HG03064 (cell line): ENCODE data around the gene HSD11B1.

Source experiments
- ATAC-seq: cut with Tn5 transposase; IDR thresholded peaks from one replicate; pipeline ENCODE4 v1.9.1; 2021; ENCODE audit warnings: low read depth; ENCODE audit not compliant: unreplicated experiment

Gene HSD11B1

DNA sequence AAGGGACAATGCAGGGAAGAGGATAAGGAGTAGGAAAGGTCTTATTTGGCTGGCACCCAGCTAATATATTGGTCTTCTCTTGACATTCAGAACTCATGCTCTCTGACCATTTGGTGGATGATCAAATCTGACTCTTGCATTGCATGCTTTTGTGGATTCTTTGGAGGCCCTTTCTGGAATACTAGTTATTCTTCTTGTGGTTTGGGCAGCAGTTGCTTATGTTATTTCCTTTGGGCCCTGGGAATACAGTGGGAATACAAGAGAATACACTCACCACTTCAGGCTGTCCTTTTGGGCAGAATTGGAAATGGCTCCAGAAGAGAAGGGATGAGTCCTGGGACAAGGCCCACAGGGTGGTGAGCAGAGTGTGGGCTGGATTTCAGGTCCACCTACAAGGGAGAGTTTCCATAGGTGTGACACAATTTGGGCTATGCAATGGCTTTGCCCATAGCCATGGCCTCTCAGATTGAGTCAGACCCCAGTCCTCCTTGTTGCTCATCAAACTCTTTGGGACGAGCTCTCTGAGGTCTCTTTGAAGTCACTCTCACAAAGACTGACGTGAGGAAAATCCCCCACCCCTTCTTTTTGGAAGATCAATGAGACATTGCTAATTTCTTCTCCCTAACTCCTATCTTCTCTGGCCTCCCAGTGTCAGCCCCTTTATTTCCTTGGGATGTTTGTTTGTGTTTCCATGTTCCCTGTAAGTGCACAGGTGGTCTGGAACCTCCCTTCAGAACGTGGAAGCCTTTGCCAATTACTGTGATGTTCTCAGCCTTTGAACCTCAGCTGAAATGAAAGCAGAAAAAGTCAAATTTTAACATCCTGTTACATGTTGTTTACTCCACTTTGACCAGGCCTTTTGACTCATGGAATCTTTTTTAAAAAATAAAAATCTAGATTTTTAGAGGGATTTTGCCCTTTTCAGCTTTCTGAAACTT is 19.4 kb downstream of the HSD11B1 start:
- no peak for ATAC-seq

GRCh38 chr1:209727286-209727685 is 22.6 kb downstream of the HSD11B1 start:
- no peak for ATAC-seq

GRCh38 chr1:209727785-209728184 is 23.1 kb downstream of the HSD11B1 start:
- ATAC-seq: no peak

- no peak for ATAC-seq
These were observed 23.8 kb downstream of the HSD11B1 start for GRCh38 chr1:209728466-209728865.

DNA sequence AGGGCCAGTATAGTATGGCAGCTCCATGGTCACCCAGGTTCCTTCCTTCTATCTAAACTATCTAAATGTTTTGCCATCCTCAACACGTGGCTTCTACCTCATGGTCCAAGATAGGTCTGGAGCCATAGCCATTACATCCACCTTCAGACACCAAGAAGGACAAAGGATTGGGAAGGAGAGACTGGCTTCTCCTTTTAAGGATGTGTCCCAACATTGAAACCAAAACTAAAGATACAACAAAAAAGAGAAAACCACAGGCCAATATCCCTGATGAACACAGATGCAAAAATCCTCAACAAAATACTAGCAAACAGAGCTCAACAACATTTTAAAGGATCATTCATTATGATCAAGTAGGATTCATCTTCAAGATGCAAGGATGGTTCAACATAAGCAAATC is 24.8 kb downstream of the HSD11B1 start:
- no peak for ATAC-seq

- no peak for ATAC-seq
These were observed 28.1 kb downstream of the HSD11B1 start for GRCh38 chr1:209732725-209733124.

GRCh38 chr1:209733409-209734192 is 29.0 kb downstream of the HSD11B1 start:
- ATAC-seq: no peak

DNA sequence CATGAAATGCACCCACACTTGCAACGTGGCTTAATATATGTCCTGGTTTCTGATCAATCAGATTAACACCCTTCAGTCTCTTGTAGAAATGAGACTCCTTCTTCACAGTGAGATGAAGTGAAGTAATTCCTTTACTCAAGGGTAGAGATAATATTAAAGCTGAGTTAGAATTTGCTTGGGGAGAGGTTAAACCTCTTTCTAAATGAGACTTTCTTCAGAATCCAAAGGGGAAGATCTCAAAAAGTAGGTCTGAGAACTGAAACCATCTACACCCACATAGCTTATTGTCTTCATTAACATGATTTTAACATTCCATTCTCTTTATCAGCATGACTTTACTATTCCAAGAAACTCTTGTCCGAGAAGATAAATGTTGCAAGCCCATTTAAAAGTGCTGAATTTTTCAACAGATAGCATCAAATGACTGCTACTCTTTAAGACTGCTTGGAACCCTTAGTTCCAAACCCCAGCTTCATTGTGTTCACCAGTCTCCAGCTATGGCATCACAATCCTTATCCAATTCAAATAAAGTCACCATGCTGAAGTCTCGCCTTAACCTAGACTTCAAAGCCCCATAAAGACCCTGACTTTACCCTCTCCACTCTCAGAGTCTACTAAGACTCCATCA is 32.0 kb downstream of the HSD11B1 start:
- no peak for ATAC-seq

GRCh38 chr1:209737118-209737505 is 32.5 kb downstream of the HSD11B1 start:
- ATAC-seq: no peak

DNA sequence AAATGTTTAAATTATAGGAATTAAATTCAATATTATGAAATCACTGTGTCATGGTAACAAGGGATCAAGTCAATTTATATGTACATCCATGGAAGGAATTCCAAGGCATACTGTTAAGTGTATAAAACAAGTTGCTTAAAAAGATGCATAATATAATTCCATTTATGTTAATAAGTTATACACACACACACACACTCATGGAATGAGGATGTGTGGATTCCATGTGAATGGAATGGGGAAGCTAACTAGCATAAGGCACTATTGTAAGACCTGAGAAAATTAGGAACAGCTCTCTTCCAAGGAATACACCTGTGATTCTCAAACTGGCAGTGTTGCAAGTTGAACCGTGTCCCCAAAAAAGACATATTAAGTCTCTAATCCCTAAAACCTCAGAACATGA is 33.6 kb downstream of the HSD11B1 start:
- ATAC-seq: no peak

- ATAC-seq: no peak
These were observed 36.5 kb downstream of the HSD11B1 start for GRCh38 chr1:209741193-209741592.

GRCh38 chr1:209741889-209742288 is 37.2 kb downstream of the HSD11B1 start:
- ATAC-seq: no peak

- ATAC-seq: no peak
These were observed 37.9 kb downstream of the HSD11B1 start for GRCh38 chr1:209742409-209743144.

GRCh38 chr1:209743145-209743482 is 38.5 kb downstream of the HSD11B1 start:
- ATAC-seq: no peak

- ATAC-seq: no peak
These were observed 42.0 kb downstream of the HSD11B1 start for GRCh38 chr1:209746451-209747165.

- ATAC-seq: peak; percentile 74
These were observed 43.1 kb downstream of the HSD11B1 start for GRCh38 chr1:209747580-209748262.

DNA sequence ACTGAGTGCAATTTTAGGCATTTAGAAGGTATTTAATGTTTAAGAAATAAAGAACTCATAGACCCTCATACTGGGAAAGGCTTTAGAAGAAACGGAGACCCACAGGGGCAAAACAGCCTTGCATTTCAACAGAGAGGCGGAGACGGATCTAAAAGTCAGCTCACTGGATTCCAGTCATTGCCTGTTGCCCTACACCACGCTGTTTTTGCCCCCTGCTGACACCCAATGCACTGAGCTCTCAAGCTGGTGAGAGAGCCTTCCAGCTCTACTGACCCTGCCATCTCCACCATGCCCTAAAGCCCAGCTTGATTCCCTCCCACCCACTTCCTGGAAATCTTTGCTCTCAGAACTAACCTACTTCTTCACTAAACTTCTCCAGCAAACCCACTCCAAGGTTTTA is 44.0 kb downstream of the HSD11B1 start:
- ATAC-seq: no peak

GRCh38 chr1:209749205-209749604 is 44.6 kb downstream of the HSD11B1 start:
- no peak for ATAC-seq

GRCh38 chr1:209749670-209750323 is 45.2 kb downstream of the HSD11B1 start:
- ATAC-seq: no peak
